GM10248 (cell line): ENCODE results near the gene XRCC4.

ENCODE experiments used
- CTCF ChIA-PET: fragments of 300-600 bp; sonication (Branson Sonifier 250); formaldehyde crosslinking; extraction: SDS; loops from one replicate; lab custom pipeline; 2021; ENCODE audit warnings: antibody characterized with exemption; lab: Yijun Ruan, JAX
- POLR2A ChIA-PET: fragments of 350-650 bp; sonication (Branson Sonifier 250); formaldehyde crosslinking; extraction: SDS; loops from one replicate; lab custom pipeline; 2020; ENCODE audit warnings: antibody characterized with exemption; lab: Yijun Ruan, JAX
- DNase-seq: peaks from one replicate; pipeline ENCODE4 v3.0.0; 2012; ENCODE audit errors: extremely low spot score
- CTCF ChIP-seq: IDR thresholded peaks from 2 replicates; pipeline ENCODE4 v1.5.1; 2012; ENCODE audit warnings: mild to moderate bottlenecking, low read depth; ENCODE audit errors: extremely low read depth, missing control alignments, control extremely low read depth

Gene XRCC4

DNA sequence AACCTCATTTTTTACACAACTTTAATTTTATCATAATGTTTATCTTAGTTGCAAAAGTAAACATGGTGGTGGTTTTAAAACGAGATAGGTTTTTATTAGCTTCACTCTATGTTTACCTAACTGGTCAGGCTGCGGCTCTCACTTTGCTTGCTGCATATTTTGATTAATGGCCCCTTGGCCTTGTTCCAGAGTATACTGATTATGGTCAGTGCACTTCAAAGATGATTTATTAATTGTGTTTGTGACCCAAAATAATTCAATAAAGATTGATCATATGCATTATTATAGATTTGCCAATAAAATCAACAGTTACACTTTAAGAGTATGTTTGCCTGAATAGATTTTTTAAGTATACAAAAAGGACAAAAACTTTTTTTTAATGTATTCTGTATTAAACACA, 188.0 kb downstream of the XRCC4 start:
- DNase-seq, result no peak
- no peak for TF ChIP-seq CTCF
- ChIA-PET POLR2A (no interaction called here), CTCF (no interaction called here)

- DNase-seq, result no peak
- ChIA-PET POLR2A (no interaction called here), CTCF (no interaction called here)
Observed at GRCh38 chr5:83270311-83270710, 193.0 kb downstream of the XRCC4 start.

GRCh38 chr5:83277154-83277553, 199.8 kb downstream of the XRCC4 start:
- no peak for DNase-seq
- ChIA-PET CTCF (interaction anchor here (0.8 to 1.3 kb wide), 2 partner anchors 9 kb away, joined by 3 to 5 read pairs; no protein-coding TSS in a partner anchor), POLR2A (no interaction called here)
- no peak for TF ChIP-seq CTCF

More at GRCh38 chr5:83270311-83270710, 193.0 kb downstream of the XRCC4 start:
- no peak for TF ChIP-seq CTCF

DNA sequence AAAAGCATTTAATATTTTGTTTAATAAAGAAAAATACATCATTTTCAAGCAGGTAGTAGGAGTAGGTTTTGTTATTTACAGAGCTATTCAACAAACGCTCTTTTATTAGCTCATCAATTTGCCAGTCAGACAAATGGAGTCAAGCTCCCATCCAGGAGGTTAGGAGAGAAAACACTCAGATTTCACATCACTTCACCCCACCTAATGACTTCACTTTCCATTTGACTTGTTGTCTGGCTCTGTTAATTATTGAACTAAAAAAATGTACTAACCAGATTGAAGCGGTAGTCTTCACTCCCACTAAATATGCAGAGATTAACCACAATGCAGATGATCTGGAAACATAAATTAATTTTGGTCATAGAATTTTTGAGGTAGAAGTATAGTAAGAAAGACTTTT, 200.6 kb downstream of the XRCC4 start:
- DNase-seq, result peak; percentile 36
- ChIA-PET CTCF (interaction anchor here (0.8 to 1.3 kb wide), 2 partner anchors 8 to 10 kb away, joined by 3 to 5 read pairs; no protein-coding TSS in a partner anchor), POLR2A (no interaction called here)
- TF ChIP-seq CTCF, result no peak

GRCh38 chr5:83281176-83281575, 203.8 kb downstream of the XRCC4 start:
- no peak for DNase-seq
- TF ChIP-seq CTCF, result no peak
- CTCF ChIA-PET, result interaction anchor here (0.8 to 1.2 kb wide), 5 partner anchors 9 to 14 kb away, joined by 3 read pairs; no protein-coding TSS in a partner anchor
- POLR2A ChIA-PET, result no interaction called here

DNA sequence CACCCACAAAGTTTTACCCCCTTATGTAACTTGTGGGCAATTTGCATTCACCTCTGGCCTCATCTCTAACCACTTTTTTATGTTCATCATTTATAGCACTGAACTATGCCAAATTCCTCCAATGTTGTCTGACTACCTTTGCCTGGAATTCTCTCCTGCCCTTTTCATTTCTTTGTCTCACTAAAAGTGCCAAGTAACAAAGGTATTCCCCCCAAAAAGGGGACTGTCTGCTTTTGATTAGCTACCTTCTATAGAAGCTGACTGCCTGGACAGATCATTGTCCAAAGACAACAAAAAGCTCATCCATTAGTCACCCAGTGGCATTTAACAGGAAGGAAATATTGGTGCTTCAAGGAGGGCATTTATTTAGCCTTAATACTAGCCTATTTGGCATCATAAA, 204.3 kb downstream of the XRCC4 start:
- no peak for DNase-seq
- ChIA-PET CTCF (interaction anchor here (1.1 to 1.2 kb wide), 3 partner anchors 12 to 14 kb away, joined by 3 read pairs; no protein-coding TSS in a partner anchor), POLR2A (no interaction called here)
- no peak for TF ChIP-seq CTCF

GRCh38 chr5:83283761-83284160, 206.4 kb downstream of the XRCC4 start:
- CTCF ChIA-PET, result no interaction called here
- DNase-seq, result no peak
- TF ChIP-seq CTCF, result no peak
- POLR2A ChIA-PET, result no interaction called here
